K562 (cell line): Measurements from ENCODE around the gene FTL. TPM values are rescaled to one million over a fixed set of nuclear protein-coding genes. Genes with fewer than 3 reads are reported as not detected.

ENCODE experiments used
- CAMTA2 ChIP-seq: fragments of 250-450 bp; sonication (Bioruptor Pico); conservative IDR thresholded peaks from 2 replicates; pipeline ENCODE4 v1.5.1; 2022
- CBFA2T3 ChIP-seq: fragments of 450-650 bp; IDR thresholded peaks from 2 replicates; pipeline ENCODE4 v1.6.1; 2017
- CREM ChIP-seq: IDR thresholded peaks from 2 replicates; pipeline ENCODE4 v1.6.1; 2014; ENCODE audit warnings: antibody characterized with exemption, low read depth
- CXXC5 ChIP-seq: fragments of 250-450 bp; sonication (Bioruptor Pico); IDR thresholded peaks from 2 replicates; pipeline ENCODE4 v1.8.0; 2022; ENCODE audit warnings: inconsistent platforms, mild to moderate bottlenecking, moderate library complexity
- ELF1 ChIP-seq: fragments of 200-800 bp; sonication (Bioruptor generic); IDR thresholded peaks from 2 replicates; pipeline ENCODE4 v1.6.1; 2016; ENCODE audit warnings: missing genetic modification characterization, missing compliant biosample characterization
- ELF4 ChIP-seq: fragments of 450-650 bp; formaldehyde crosslinking; IDR thresholded peaks from 2 replicates; pipeline ENCODE4 v1.4.0; 2022; ENCODE audit warnings: missing genetic modification characterization
- HNRNPL ChIP-seq: fragments of 200-400 bp; formaldehyde crosslinking; IDR thresholded peaks from 2 replicates; pipeline ENCODE4 v1.6.1; 2017; ENCODE audit warnings: low read depth, mild to moderate bottlenecking, low read length
- KDM5B ChIP-seq: fragments of 200-600 bp; sonication (generic); IDR thresholded peaks from 2 replicates; pipeline ENCODE4 v1.6.1; 2012; ENCODE audit warnings: low read depth, mild to moderate bottlenecking, moderate library complexity, low read length, control low read depth, inconsistent platforms; ENCODE audit not compliant: insufficient replicate concordance
- MXI1 ChIP-seq: IDR thresholded peaks from 2 replicates; pipeline ENCODE4 v1.6.1; 2011; ENCODE audit warnings: low read depth, mild to moderate bottlenecking, improper control_type of control experiment, low read length
- POLR2A ChIP-seq: fragments of 450-650 bp; conservative IDR thresholded peaks from 2 replicates; pipeline ENCODE4 v1.6.1; 2016
- POLR3G ChIP-seq: IDR thresholded peaks from 2 replicates; pipeline ENCODE4 v1.6.1; 2011; ENCODE audit not compliant: insufficient read length, insufficient replicate concordance; ENCODE audit errors: extremely low read depth
- RFX7 ChIP-seq: fragments of 250-450 bp; sonication (Bioruptor Pico); IDR thresholded peaks from 2 replicates; pipeline ENCODE4 v1.5.1; 2021; ENCODE audit warnings: mild to moderate bottlenecking
- SMAD4 ChIP-seq: fragments of 250-450 bp; sonication (Bioruptor Pico); conservative IDR thresholded peaks from 2 replicates; pipeline ENCODE4 v1.8.0; 2021; ENCODE audit warnings: inconsistent platforms, mild to moderate bottlenecking, moderate library complexity
- SPI1 ChIP-seq: IDR thresholded peaks from 2 replicates; pipeline ENCODE4 v1.6.1; 2011; ENCODE audit warnings: low read depth, low read length, control low read depth, borderline replicate concordance
- TCF3 ChIP-seq: sonication (generic); formaldehyde crosslinking; IDR thresholded peaks from 2 replicates; pipeline ENCODE4 v1.4.0; 2020; ENCODE audit warnings: mild to moderate bottlenecking, missing genetic modification reagents
- ZNF212 ChIP-seq: fragments of 450-650 bp; formaldehyde crosslinking; IDR thresholded peaks from 2 replicates; pipeline ENCODE4 v1.4.0; 2020; ENCODE audit warnings: mild to moderate bottlenecking
- polyA plus RNA-seq, 8 experiments: library from polyadenylated mRNA; depleted of rRNA in 4 of 8; stranded (reverse) in 5 of 8; unstranded in 3 of 8; fragments of >200 nt; fragmentation: Nextera tagmentation in 2 of 8; fragmentation: Illumina TruSeq in 1 of 8; extraction: Ambion mirVana in 2 of 8; extraction: Trizol in 1 of 8; gene quantifications; 2 replicates each; pipeline versions ENCODE4 v1.2.1 to v1.2.3, GENCODE V29; 2011 to 2014; ENCODE audit warnings: inconsistent platforms in 1 of 8, missing spikeins in 1 of 8
- total RNA-seq, 7 experiments: library from RNA; depleted of rRNA in 6 of 7; stranded (reverse); fragments of >200 nt in 6 of 7; fragmentation: Illumina TruSeq in 2 of 7; extraction: Trizol in 2 of 7; gene quantifications; 2 replicates each; pipeline versions ENCODE4 v1.2.1 to v1.2.3, GENCODE V29; 2011 to 2021; ENCODE audit warnings: low replicate concordance in 1 of 7
- TF ChIP-seq, protein P1 (sequence below): fragments of 450-650 bp; formaldehyde crosslinking; IDR thresholded peaks from 2 replicates; pipeline ENCODE4 v1.4.0; 2022; ENCODE audit warnings: missing genetic modification characterization
- TF ChIP-seq, protein P2 (sequence below): sonication (generic); formaldehyde crosslinking; IDR thresholded peaks from 2 replicates; pipeline ENCODE4 v1.8.0; 2022; ENCODE audit warnings: mild to moderate bottlenecking, missing genetic modification reagents
- TF ChIP-seq, protein P3 (sequence below): fragments of 250-450 bp; sonication (Bioruptor Pico); IDR thresholded peaks from 2 replicates; pipeline ENCODE4 v1.6.1; 2021; ENCODE audit warnings: mild to moderate bottlenecking
- TF ChIP-seq, protein P4 (sequence below): fragments of 250-450 bp; sonication (Bioruptor Pico); IDR thresholded peaks from 2 replicates; pipeline ENCODE4 v1.8.0; 2022; ENCODE audit warnings: moderate library complexity, mild to moderate bottlenecking, inconsistent platforms

FTL gene
- total and polyA plus RNA-seq, 9 of the 15 experiments (the other 6 are each of a cell fraction or from before 2014, with no cell fraction given) = 1,231 to 27,415 (median 3,965) TPM

DNA sequence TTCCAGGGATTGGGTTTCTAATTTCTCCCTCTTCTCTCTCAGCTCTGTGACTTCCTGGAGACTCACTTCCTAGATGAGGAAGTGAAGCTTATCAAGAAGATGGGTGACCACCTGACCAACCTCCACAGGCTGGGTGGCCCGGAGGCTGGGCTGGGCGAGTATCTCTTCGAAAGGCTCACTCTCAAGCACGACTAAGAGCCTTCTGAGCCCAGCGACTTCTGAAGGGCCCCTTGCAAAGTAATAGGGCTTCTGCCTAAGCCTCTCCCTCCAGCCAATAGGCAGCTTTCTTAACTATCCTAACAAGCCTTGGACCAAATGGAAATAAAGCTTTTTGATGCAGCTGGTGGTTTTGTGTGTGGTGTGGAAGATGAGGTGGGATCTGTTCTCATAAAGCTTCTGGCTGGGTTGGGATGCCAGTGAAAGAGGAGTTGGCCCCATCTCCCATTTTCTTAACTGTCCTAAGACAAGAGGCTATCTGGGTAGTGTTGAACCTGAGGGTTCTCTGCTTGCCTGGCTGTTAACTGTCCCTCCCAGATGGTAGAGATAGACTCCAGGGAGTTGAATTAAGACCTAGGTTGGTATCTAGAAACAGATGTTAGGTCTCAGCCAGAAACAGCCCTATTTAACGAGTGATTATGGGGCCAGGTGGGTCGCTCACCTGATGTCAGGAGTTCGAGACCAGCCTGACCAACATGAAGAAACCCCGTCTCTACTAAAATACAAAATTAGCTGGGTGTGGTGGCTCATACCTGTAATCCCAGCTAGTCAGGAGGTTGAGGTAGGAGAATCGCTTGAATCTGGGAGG is 1.6 kb downstream of the FTL start (continued):
- TF ChIP-seq, protein P1, sequence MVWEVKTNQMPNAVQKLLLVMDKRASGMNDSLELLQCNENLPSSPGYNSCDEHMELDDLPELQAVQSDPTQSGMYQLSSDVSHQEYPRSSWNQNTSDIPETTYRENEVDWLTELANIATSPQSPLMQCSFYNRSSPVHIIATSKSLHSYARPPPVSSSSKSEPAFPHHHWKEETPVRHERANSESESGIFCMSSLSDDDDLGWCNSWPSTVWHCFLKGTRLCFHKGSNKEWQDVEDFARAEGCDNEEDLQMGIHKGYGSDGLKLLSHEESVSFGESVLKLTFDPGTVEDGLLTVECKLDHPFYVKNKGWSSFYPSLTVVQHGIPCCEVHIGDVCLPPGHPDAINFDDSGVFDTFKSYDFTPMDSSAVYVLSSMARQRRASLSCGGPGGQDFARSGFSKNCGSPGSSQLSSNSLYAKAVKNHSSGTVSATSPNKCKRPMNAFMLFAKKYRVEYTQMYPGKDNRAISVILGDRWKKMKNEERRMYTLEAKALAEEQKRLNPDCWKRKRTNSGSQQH (CRISPR knock-in tag) = no peak
- TF ChIP-seq CREM (no peak), ZNF212 (CRISPR knock-in tag) (no peak), CAMTA2 (CRISPR knock-in tag) (peak; percentile 76; the same call in 1 of the 2 replicates), ELF4 (CRISPR knock-in tag) (peak; percentile 61; the same call in 1 of the 2 replicates), POLR2A (no peak; the same call in 1 of the 2 replicates), CXXC5 (CRISPR knock-in tag) (no peak), SPI1 (peak; percentile 92), POLR3G (no peak), RFX7 (CRISPR knock-in tag) (peak; percentile 42; the same call in 1 of the 2 replicates), HNRNPL (no peak), TCF3 (no peak), KDM5B (peak; percentile 24), ELF1 (peak; percentile 59), MXI1 (0 out of 2 replicates have a peak, but pooled peaks have one; percentile 23), CBFA2T3 (peak; percentile 42), SMAD4 (no peak)
- TF ChIP-seq, protein P2, sequence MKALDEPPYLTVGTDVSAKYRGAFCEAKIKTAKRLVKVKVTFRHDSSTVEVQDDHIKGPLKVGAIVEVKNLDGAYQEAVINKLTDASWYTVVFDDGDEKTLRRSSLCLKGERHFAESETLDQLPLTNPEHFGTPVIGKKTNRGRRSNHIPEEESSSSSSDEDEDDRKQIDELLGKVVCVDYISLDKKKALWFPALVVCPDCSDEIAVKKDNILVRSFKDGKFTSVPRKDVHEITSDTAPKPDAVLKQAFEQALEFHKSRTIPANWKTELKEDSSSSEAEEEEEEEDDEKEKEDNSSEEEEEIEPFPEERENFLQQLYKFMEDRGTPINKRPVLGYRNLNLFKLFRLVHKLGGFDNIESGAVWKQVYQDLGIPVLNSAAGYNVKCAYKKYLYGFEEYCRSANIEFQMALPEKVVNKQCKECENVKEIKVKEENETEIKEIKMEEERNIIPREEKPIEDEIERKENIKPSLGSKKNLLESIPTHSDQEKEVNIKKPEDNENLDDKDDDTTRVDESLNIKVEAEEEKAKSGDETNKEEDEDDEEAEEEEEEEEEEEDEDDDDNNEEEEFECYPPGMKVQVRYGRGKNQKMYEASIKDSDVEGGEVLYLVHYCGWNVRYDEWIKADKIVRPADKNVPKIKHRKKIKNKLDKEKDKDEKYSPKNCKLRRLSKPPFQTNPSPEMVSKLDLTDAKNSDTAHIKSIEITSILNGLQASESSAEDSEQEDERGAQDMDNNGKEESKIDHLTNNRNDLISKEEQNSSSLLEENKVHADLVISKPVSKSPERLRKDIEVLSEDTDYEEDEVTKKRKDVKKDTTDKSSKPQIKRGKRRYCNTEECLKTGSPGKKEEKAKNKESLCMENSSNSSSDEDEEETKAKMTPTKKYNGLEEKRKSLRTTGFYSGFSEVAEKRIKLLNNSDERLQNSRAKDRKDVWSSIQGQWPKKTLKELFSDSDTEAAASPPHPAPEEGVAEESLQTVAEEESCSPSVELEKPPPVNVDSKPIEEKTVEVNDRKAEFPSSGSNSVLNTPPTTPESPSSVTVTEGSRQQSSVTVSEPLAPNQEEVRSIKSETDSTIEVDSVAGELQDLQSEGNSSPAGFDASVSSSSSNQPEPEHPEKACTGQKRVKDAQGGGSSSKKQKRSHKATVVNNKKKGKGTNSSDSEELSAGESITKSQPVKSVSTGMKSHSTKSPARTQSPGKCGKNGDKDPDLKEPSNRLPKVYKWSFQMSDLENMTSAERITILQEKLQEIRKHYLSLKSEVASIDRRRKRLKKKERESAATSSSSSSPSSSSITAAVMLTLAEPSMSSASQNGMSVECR (CRISPR knock-in tag) = no peak
- TF ChIP-seq, protein P3, sequence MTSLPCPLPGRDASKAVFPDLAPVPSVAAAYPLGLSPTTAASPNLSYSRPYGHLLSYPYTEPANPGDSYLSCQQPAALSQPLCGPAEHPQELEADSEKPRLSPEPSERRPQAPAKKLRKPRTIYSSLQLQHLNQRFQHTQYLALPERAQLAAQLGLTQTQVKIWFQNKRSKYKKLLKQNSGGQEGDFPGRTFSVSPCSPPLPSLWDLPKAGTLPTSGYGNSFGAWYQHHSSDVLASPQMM (CRISPR knock-in tag) = peak; percentile 42; the same call in 1 of the 2 replicates
- TF ChIP-seq, protein P4, sequence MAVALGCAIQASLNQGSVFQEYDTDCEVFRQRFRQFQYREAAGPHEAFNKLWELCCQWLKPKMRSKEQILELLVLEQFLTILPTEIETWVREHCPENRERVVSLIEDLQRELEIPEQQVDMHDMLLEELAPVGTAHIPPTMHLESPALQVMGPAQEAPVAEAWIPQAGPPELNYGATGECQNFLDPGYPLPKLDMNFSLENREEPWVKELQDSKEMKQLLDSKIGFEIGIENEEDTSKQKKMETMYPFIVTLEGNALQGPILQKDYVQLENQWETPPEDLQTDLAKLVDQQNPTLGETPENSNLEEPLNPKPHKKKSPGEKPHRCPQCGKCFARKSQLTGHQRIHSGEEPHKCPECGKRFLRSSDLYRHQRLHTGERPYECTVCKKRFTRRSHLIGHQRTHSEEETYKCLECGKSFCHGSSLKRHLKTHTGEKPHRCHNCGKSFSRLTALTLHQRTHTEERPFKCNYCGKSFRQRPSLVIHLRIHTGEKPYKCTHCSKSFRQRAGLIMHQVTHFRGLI = no peak
